Small intestine (tissue), 16 donors: ENCODE results near the gene CDS1. TPM values are rescaled to one million over a fixed set of nuclear protein-coding genes. Genes with fewer than 3 reads are reported as not detected.
"Not testable (repeated sequence)": the region's sequence is repeated elsewhere in the genome, so short reads cannot be mapped to it uniquely, and the experiment has no call there.

Experiments used
- DNase-seq, 2 donors: peaks; one replicate each; pipeline versions ENCODE4 v3.0.0 to v3.0.0-alpha.2; 2013
- FAIRE-seq: peaks from 2 replicates; lab custom pipeline; 2012; peaks lifted over from hg19 to GRCh38; lab: Jason Lieb, UNC
- H3K27ac ChIP-seq, 3 donors: one replicate each; pipeline ENCODE4 v1.5.1; 2013; ENCODE audit warnings: low read length in 2 of 3, mild to moderate bottlenecking in 2 of 3, control low read depth in 1 of 3, inconsistent platforms in 1 of 3, low read depth in 1 of 3, moderate library complexity in 1 of 3
- H3K27me3 ChIP-seq, 3 donors: one replicate each; pipeline ENCODE4 v1.6.1; 2013; ENCODE audit warnings: low read length in 3 of 3, inconsistent platforms in 1 of 3; ENCODE audit not compliant: control insufficient read depth in 3 of 3, insufficient read depth in 3 of 3
- H3K36me3 ChIP-seq, 3 donors: one replicate each; pipeline ENCODE4 v1.6.1; 2013; ENCODE audit warnings: low read length in 3 of 3, inconsistent platforms in 1 of 3, low read depth in 1 of 3, mild to moderate bottlenecking in 1 of 3, moderate library complexity in 1 of 3; ENCODE audit not compliant: control insufficient read depth in 3 of 3, insufficient read depth in 2 of 3
- H3K4me1 ChIP-seq, 3 donors: one replicate each; pipeline ENCODE4 v1.6.1; 2013; ENCODE audit warnings: low read length in 2 of 3, inconsistent platforms in 1 of 3, low read depth in 1 of 3, mild to moderate bottlenecking in 1 of 3, moderate library complexity in 1 of 3; ENCODE audit not compliant: control insufficient read depth in 3 of 3, insufficient read depth in 2 of 3
- H3K4me3 ChIP-seq, 3 donors: one replicate each; pipeline ENCODE4 v1.5.1; 2013; ENCODE audit warnings: low read length in 3 of 3, control low read depth in 1 of 3, inconsistent platforms in 1 of 3, low read depth in 1 of 3, mild to moderate bottlenecking in 1 of 3, moderate library complexity in 1 of 3
- H3K9me3 ChIP-seq, 2 donors: one replicate each; pipeline ENCODE4 v1.6.1; 2013; ENCODE audit warnings: low read depth in 1 of 2, low read length in 1 of 2; ENCODE audit not compliant: control insufficient read depth in 2 of 2, insufficient read depth in 1 of 2
- WGBS, 3 donors: extraction: QIAGEN DNeasy Blood & Tissue Kit; methylation state at CpG; one replicate each; pipeline ENCODE4 v1.1.7; 2013; 5-methylcytosine and 5-hydroxymethylcytosine counted together
- long read RNA-seq, 10 donors: transcript quantifications; one replicate each; lab custom pipeline, GENCODE V29; 2026
- polyA plus RNA-seq, 4 donors: library from polyadenylated mRNA; stranded (reverse) in 3 of 4; unstranded in 1 of 4; fragments of 200-250 nt in 3 of 4; fragments of 120-200 nt in 1 of 4; gene quantifications; one replicate each; pipeline versions ENCODE4 v1.2.1 to v1.2.3, GENCODE V29; 2013
- donor health status: healthy with polysubstance abuse.
- donor health status: control.
- donor health status: control.
- donor health status: Bipolar disorder and iron deficiency.
- donor health status: healthy.

The CDS1 gene
- 10 to 100 TPM; 19.2 to 65.4 (median 27.0) TPM for polyA plus RNA-seq
- long read RNA-seq, donor 1, full-length matches to known transcripts, result 37 of 59 reads
- long read RNA-seq, donor 1, partial matches to known transcripts, result 16 of 59 reads
- long read RNA-seq, donor 1, other reads (novel, unspliced or antisense), result 6 of 59 reads
- long read RNA-seq, donor 2, full-length matches to known transcripts, result 6 of 6 reads
- long read RNA-seq, donor 2, partial matches to known transcripts, result 0 of 6 reads
- long read RNA-seq, donor 2, other reads (novel, unspliced or antisense), result 0 of 6 reads
- long read RNA-seq, donor 3, full-length matches to known transcripts, result 5 of 5 reads
- long read RNA-seq, donor 3, partial matches to known transcripts, result 0 of 5 reads
- long read RNA-seq, donor 3, other reads (novel, unspliced or antisense), result 0 of 5 reads
- long read RNA-seq, donor 4, result 0 reads
- long read RNA-seq, donor 5, full-length matches to known transcripts, result 2 of 2 reads
- long read RNA-seq, donor 5, partial matches to known transcripts, result 0 of 2 reads
- long read RNA-seq, donor 5, other reads (novel, unspliced or antisense), result 0 of 2 reads
- long read RNA-seq, donor 6, full-length matches to known transcripts, result 13 of 18 reads
- long read RNA-seq, donor 6, partial matches to known transcripts, result 5 of 18 reads
- long read RNA-seq, donor 6, other reads (novel, unspliced or antisense), result 0 of 18 reads
- long read RNA-seq, donor 7, result 0 reads
- long read RNA-seq, donor 8, result 0 reads
- long read RNA-seq, donor 9, full-length matches to known transcripts, result 5 of 10 reads
- long read RNA-seq, donor 9, partial matches to known transcripts, result 5 of 10 reads
- long read RNA-seq, donor 9, other reads (novel, unspliced or antisense), result 0 of 10 reads
- long read RNA-seq, donor 10, full-length matches to known transcripts, result 12 of 32 reads
- long read RNA-seq, donor 10, partial matches to known transcripts, result 20 of 32 reads
- long read RNA-seq, donor 10, other reads (novel, unspliced or antisense), result 0 of 32 reads

GRCh38 chr4:84582988-84583875 lies at the start of gene CDS1:
Gene CDS1 (plus strand): TSS chr4:84583127. CDS start chr4:84583402, 275 bp downstream.
- FAIRE-seq, result no peak

GRCh38 chr4:84535901-84536300 lies 47.0 kb upstream of the CDS1 start:
- FAIRE-seq, result no peak
- no peak for DNase-seq

More at GRCh38 chr4:84582988-84583875, at the start of gene CDS1:
- H3K27ac ChIP-seq, result peak within 1 kb of the TSS; percentile 83 to 96 (median 93)
- peak; percentile 85 for DNase-seq
- H3K4me3 ChIP-seq, result peak within 1 kb of the TSS; percentile 60 to 93 (median 88)
- H3K9me3 ChIP-seq, result peaks cover 0 to under 1% of the 10 kb centered on the region in 2 donors
- peaks cover 0 to under 1% (median 0%) of the 10 kb centered on the region in 3 donors for H3K36me3 ChIP-seq
- WGBS, 3 donors, result 0 to 1% (median 1%) methylated on average over 65 to 88 of the region's 88 CpGs
- H3K27me3 ChIP-seq, result peaks cover 0 to 6% (median 0%) of the 10 kb centered on the region in 3 donors
- peaks cover 0 to 11% (median 0%) of the 10 kb centered on the region in 3 donors for H3K4me1 ChIP-seq

GRCh38 chr4:84545093-84545492 lies 37.8 kb upstream of the CDS1 start:
- FAIRE-seq, result no peak
- 73 to 95% (median 88%) methylated on average over 5 of the region's 5 CpGs for WGBS, 3 donors
- Histone ChIP-seq H3K27me3 (peaks cover 0 to 2% (median 0%) of the 10 kb centered on the region in 3 donors), H3K9me3 (no peaks in the 10 kb centered on the region), H3K27ac (no peak overlapping the region), H3K4me1 (no peaks in the 10 kb centered on the region), H3K36me3 (no peaks in the 10 kb centered on the region), H3K4me3 (no peak overlapping the region)
- DNase-seq, result no peak

More at GRCh38 chr4:84535901-84536300, 47.0 kb upstream of the CDS1 start:
- Histone ChIP-seq H3K27ac (no peak overlapping the region), H3K36me3 (no peaks in the 10 kb centered on the region), H3K9me3 (no peaks in the 10 kb centered on the region), H3K4me1 (no peaks in the 10 kb centered on the region), H3K27me3 (peaks cover 0 to 1% (median 0%) of the 10 kb centered on the region in 3 donors), H3K4me3 (no peak overlapping the region)
- WGBS, 3 donors, result 93 to 98% (median 96%) methylated on average over 2 of the region's 2 CpGs

- no peaks in the 10 kb centered on the region for H3K9me3 ChIP-seq
- H3K27me3 ChIP-seq, result peaks cover 0 to 2% (median 0%) of the 10 kb centered on the region in 3 donors
- no peaks in the 10 kb centered on the region for H3K4me1 ChIP-seq
- no peaks in the 10 kb centered on the region for H3K36me3 ChIP-seq
- no peak overlapping the region for H3K27ac ChIP-seq
- 86 to 89% (median 89%) methylated on average over 3 of the region's 3 CpGs for WGBS, 3 donors
- no peak overlapping the region for H3K4me3 ChIP-seq
- FAIRE-seq, result no peak
- no peak for DNase-seq
These were observed 35.7 kb upstream of the CDS1 start for GRCh38 chr4:84547211-84547610.

- H3K27ac ChIP-seq, H3K4me3 ChIP-seq, H3K4me1 ChIP-seq, H3K27me3 ChIP-seq, DNase-seq, H3K36me3 ChIP-seq, FAIRE-seq, H3K9me3 ChIP-seq: not testable (repeated sequence)
- 85 to 91% (median 87%) methylated on average over 6 of the region's 6 CpGs for WGBS, 3 donors
These were observed 33.7 kb upstream of the CDS1 start for GRCh38 chr4:84549191-84549590.

- Histone ChIP-seq H3K9me3 (peaks cover 0 to 3% of the 10 kb centered on the region in 2 donors), H3K27me3 (no peaks in the 10 kb centered on the region), H3K4me1 (no peaks in the 10 kb centered on the region), H3K27ac (no peak overlapping the region), H3K36me3 (no peaks in the 10 kb centered on the region), H3K4me3 (no peak overlapping the region)
- FAIRE-seq, result no peak
- DNase-seq, result no peak
- 94 to 97% (median 97%) methylated on average over 5 of the region's 5 CpGs for WGBS, 3 donors
These were observed 20.8 kb upstream of the CDS1 start for GRCh38 chr4:84562156-84562555.

GRCh38 chr4:84563002-84563401 lies 19.9 kb upstream of the CDS1 start:
- DNase-seq (no peak), FAIRE-seq (no peak)
- H3K4me3 ChIP-seq, result no peak overlapping the region
- H3K4me1 ChIP-seq, result no peaks in the 10 kb centered on the region
- WGBS, 3 donors, result 71 to 88% (median 81%) methylated on average over 4 of the region's 4 CpGs
- H3K9me3 ChIP-seq, result peaks cover 0 to 3% of the 10 kb centered on the region in 2 donors
- no peak overlapping the region for H3K27ac ChIP-seq
- H3K36me3 ChIP-seq, result no peaks in the 10 kb centered on the region
- H3K27me3 ChIP-seq, result no peaks in the 10 kb centered on the region
